Naive thymus-derived CD8-positive, alpha-beta T cell (primary cell): ENCODE data around the gene BANP. TPM values are rescaled to one million over a fixed set of nuclear protein-coding genes. Genes with fewer than 3 reads are reported as not detected.
"Not testable (repeated sequence)": the region's sequence is repeated elsewhere in the genome, so short reads cannot be mapped to it uniquely, and the experiment has no call there.

Experiments
- ATAC-seq, 2 donors: fragments of 150-1000 bp; cut with Tn5 transposase in 1 of 2; sonication (Bioruptor Pico), chemical (Tn5 transposase) in 1 of 2; 1 replicate in 1 of 2; 2 replicates in 1 of 2; pipeline ENCODE4 v1.10.0; 2021; ENCODE audit warnings: mild to moderate bottlenecking in 2 of 2, moderate library complexity in 2 of 2
- POLR2A ChIA-PET: fragments of 350-600 bp; sonication (Branson Sonifier 250); formaldehyde crosslinking; loops from one replicate; lab custom pipeline; 2021; ENCODE audit warnings: antibody characterized with exemption; lab: Charles Lee
- DNase-seq, 10 donors: peaks; one replicate each; pipeline versions ENCODE4 v3.0.0 to v3.0.0-alpha.2; 2020 to 2022
- H3K27ac Mint-ChIP-seq, 10 donors: one replicate each; pipeline ENCODE4 v1.8.0; 2020 to 2022; ENCODE audit warnings: mild to moderate bottlenecking in 10 of 10, mixed read lengths in 10 of 10, moderate library complexity in 4 of 10, inconsistent platforms in 1 of 10
- H3K27me3 Mint-ChIP-seq, 5 donors: one replicate each; pipeline ENCODE4 v1.8.0; 2021 to 2022; ENCODE audit warnings: mixed read lengths in 5 of 5
- H3K36me3 Mint-ChIP-seq, 3 donors: one replicate each; pipeline ENCODE4 v1.8.0; 2020 to 2022; ENCODE audit warnings: mixed read lengths in 3 of 3, mild to moderate bottlenecking in 2 of 3, inconsistent platforms in 1 of 3
- H3K4me1 Mint-ChIP-seq, 4 donors: one replicate each; pipeline ENCODE4 v1.8.0; 2021 to 2022; ENCODE audit warnings: mixed read lengths in 4 of 4
- H3K4me3 Mint-ChIP-seq, 10 donors: one replicate each; pipeline ENCODE4 v1.8.0; 2020 to 2022; ENCODE audit warnings: mild to moderate bottlenecking in 10 of 10, mixed read lengths in 10 of 10, moderate library complexity in 6 of 10, inconsistent platforms in 1 of 10
- H3K9me3 Mint-ChIP-seq, 9 donors: one replicate each; pipeline ENCODE4 v1.8.0; 2020 to 2022; ENCODE audit warnings: mixed read lengths in 9 of 9, mild to moderate bottlenecking in 3 of 9, inconsistent platforms in 1 of 9, moderate library complexity in 1 of 9
- polyA plus RNA-seq, 3 donors: library from polyadenylated mRNA; unstranded; fragments of 300-500 nt; fragmentation: Illumina TruSeq; gene quantifications; one replicate each; pipeline ENCODE4 v1.2.3, GENCODE V29; 2021
- total RNA-seq, 8 experiments: library from RNA in 2 of 8; stranded (reverse) in 2 of 8; gene quantifications; one replicate each; pipeline ENCODE4 v1.2.3 and lab custom pipeline; 2021 to 2026

BANP gene
- total and polyA plus RNA-seq, 5 experiments from 2014 or later, result 13.4 to 89.4 (median 29.1) TPM

- not testable (repeated sequence) for H3K36me3 Mint-ChIP-seq, H3K9me3 Mint-ChIP-seq, H3K4me1 Mint-ChIP-seq, DNase-seq, H3K4me3 Mint-ChIP-seq, H3K27me3 Mint-ChIP-seq, ATAC-seq
- peak overlapping the region in 1 of 10 donors; percentile 18 for H3K27ac Mint-ChIP-seq
- POLR2A ChIA-PET, result interaction anchor here (0.6 kb wide), 1 partner anchor 33 kb away, joined by 3 read pairs; no protein-coding TSS in a partner anchor
Measured at GRCh38 chr16:87932475-87933139, 18.6 kb upstream of the BANP start.

GRCh38 chr16:87933140-87933495, 18.1 kb upstream of the BANP start:
- no peaks in the 10 kb centered on the region for H3K9me3 Mint-ChIP-seq
- no peak for DNase-seq
- H3K27me3 Mint-ChIP-seq, result no peaks in the 10 kb centered on the region
- ATAC-seq, result no peak
- POLR2A ChIA-PET, result interaction anchor here (0.6 kb wide), 1 partner anchor 34 kb away, joined by 3 read pairs; no protein-coding TSS in a partner anchor
- no peak overlapping the region for H3K27ac Mint-ChIP-seq
- H3K4me3 Mint-ChIP-seq, result no peak overlapping the region
- no peaks in the 10 kb centered on the region for H3K36me3 Mint-ChIP-seq
- no peaks in the 10 kb centered on the region for H3K4me1 Mint-ChIP-seq

GRCh38 chr16:87934752-87935425, 16.3 kb upstream of the BANP start:
- DNase-seq, POLR2A ChIA-PET, H3K4me1 Mint-ChIP-seq, H3K9me3 Mint-ChIP-seq, H3K27me3 Mint-ChIP-seq, H3K4me3 Mint-ChIP-seq, ATAC-seq, H3K36me3 Mint-ChIP-seq: not testable (repeated sequence)
- H3K27ac Mint-ChIP-seq, result peak overlapping the region in 1 of 10 donors; percentile 56

- POLR2A ChIA-PET, H3K27ac Mint-ChIP-seq: not testable (repeated sequence)
Measured at GRCh38 chr16:87936016-87936374, 15.2 kb upstream of the BANP start.

GRCh38 chr16:87936375-87937230, 14.6 kb upstream of the BANP start, which contains the start of gene CA5A:
TSS of gene CA5A (minus strand) at chr16:87936529. CDS start at chr16:87936450, 79 bp downstream.
- ATAC-seq, result no peak
- Mint-ChIP-seq H3K27me3 (no peaks in the 10 kb centered on the region), H3K36me3 (no peaks in the 10 kb centered on the region), H3K27ac (peak within 1 kb of the TSS in 2 of 10 donors; percentile 12 to 53), H3K4me3 (no peak within 1 kb of the TSS), H3K9me3 (no peaks in the 10 kb centered on the region), H3K4me1 (no peaks in the 10 kb centered on the region)
- DNase-seq, result no peak
- POLR2A ChIA-PET, result interaction anchor here (0.6 kb wide), 1 partner anchor 348 kb away, joined by 3 read pairs; no protein-coding TSS in a partner anchor

More at GRCh38 chr16:87936016-87936374, 15.2 kb upstream of the BANP start:
- H3K27me3 Mint-ChIP-seq, DNase-seq, H3K36me3 Mint-ChIP-seq, ATAC-seq, H3K4me3 Mint-ChIP-seq, H3K9me3 Mint-ChIP-seq, H3K4me1 Mint-ChIP-seq: not testable (repeated sequence)

GRCh38 chr16:87937231-87937542, 14.0 kb upstream of the BANP start:
- POLR2A ChIA-PET, result interaction anchor here (0.6 kb wide), 1 partner anchor 347 kb away, joined by 3 read pairs; no protein-coding TSS in a partner anchor
- H3K36me3 Mint-ChIP-seq, H3K4me1 Mint-ChIP-seq: not testable (repeated sequence)

GRCh38 chr16:87938412-87938949, 12.8 kb upstream of the BANP start:
- POLR2A ChIA-PET, result no interaction called here
- ATAC-seq (no peak), DNase-seq (no peak)
- Mint-ChIP-seq H3K27me3 (no peaks in the 10 kb centered on the region), H3K27ac (no peak overlapping the region), H3K9me3 (no peaks in the 10 kb centered on the region), H3K36me3 (no peaks in the 10 kb centered on the region), H3K4me1 (no peaks in the 10 kb centered on the region), H3K4me3 (no peak overlapping the region)

More at GRCh38 chr16:87937231-87937542, 14.0 kb upstream of the BANP start:
- H3K9me3 Mint-ChIP-seq, H3K27me3 Mint-ChIP-seq, DNase-seq, ATAC-seq, H3K4me3 Mint-ChIP-seq: not testable (repeated sequence)
- peak overlapping the region in 1 of 10 donors; percentile 12 for H3K27ac Mint-ChIP-seq

GRCh38 chr16:87939562-87940423, 11.4 kb upstream of the BANP start:
- no peak for DNase-seq
- Mint-ChIP-seq H3K4me3 (no peak overlapping the region), H3K36me3 (no peaks in the 10 kb centered on the region), H3K9me3 (no peaks in the 10 kb centered on the region), H3K27ac (peak overlapping the region in 1 of 10 donors; percentile 3), H3K4me1 (no peaks in the 10 kb centered on the region), H3K27me3 (no peaks in the 10 kb centered on the region)
- no peak for ATAC-seq
- POLR2A ChIA-PET, result no interaction called here

GRCh38 chr16:87942680-87943079, 8.6 kb upstream of the BANP start:
- no peak overlapping the region for H3K27ac Mint-ChIP-seq
- POLR2A ChIA-PET, result interaction anchor here (0.6 kb wide), 1 partner anchor 15 kb away, joined by 3 read pairs; no protein-coding TSS in a partner anchor
- no peaks in the 10 kb centered on the region for H3K36me3 Mint-ChIP-seq
- H3K4me1 Mint-ChIP-seq, result peaks cover 0 to 6% (median 3%) of the 10 kb centered on the region in 4 donors
- DNase-seq (no peak), ATAC-seq (no peak)
- H3K4me3 Mint-ChIP-seq, result no peak overlapping the region
- no peaks in the 10 kb centered on the region for H3K9me3 Mint-ChIP-seq
- peaks cover 0 to 2% (median 0%) of the 10 kb centered on the region in 5 donors for H3K27me3 Mint-ChIP-seq

GRCh38 chr16:87945351-87946042, 5.7 kb upstream of the BANP start:
- Mint-ChIP-seq H3K27me3 (peaks cover 0 to 3% (median 0%) of the 10 kb centered on the region in 5 donors), H3K36me3 (no peaks in the 10 kb centered on the region), H3K4me3 (peak overlapping the region; percentile 58 to 83 (median 72)), H3K27ac (peak overlapping the region; percentile 14 to 90 (median 83)), H3K9me3 (no peaks in the 10 kb centered on the region), H3K4me1 (peaks cover 0 to 28% (median 7%) of the 10 kb centered on the region in 4 donors)
- POLR2A ChIA-PET, result interaction anchor here (0.7 kb wide), 1 partner anchor 50 kb away, joined by 3 read pairs; no protein-coding TSS in a partner anchor
- DNase-seq (peak in 6 of 10 donors; percentile 24 to 68 (median 40)), ATAC-seq (peak; percentile 92)

GRCh38 chr16:87946596-87947347, 4.5 kb upstream of the BANP start:
- Mint-ChIP-seq H3K4me1 (peaks cover under 1 to 33% (median 9%) of the 10 kb centered on the region in 4 donors), H3K27me3 (peaks cover 0 to 3% (median 0%) of the 10 kb centered on the region in 5 donors), H3K27ac (peak overlapping the region in 1 of 10 donors; percentile 83), H3K4me3 (peak overlapping the region in 2 of 10 donors; percentile 42 to 59), H3K36me3 (no peaks in the 10 kb centered on the region), H3K9me3 (no peaks in the 10 kb centered on the region)
- no peak for DNase-seq
- POLR2A ChIA-PET, result no interaction called here
- ATAC-seq, result no peak
